Mesendoderm (in vitro differentiated cells): ENCODE results near the gene NCKAP1.

ENCODE experiments used
- DNase-seq: peaks from one replicate; pipeline ENCODE4 v3.0.0; 2013
- H2AK5ac ChIP-seq: 2 replicates; pipeline ENCODE4 v1.6.1; 2013; ENCODE audit warnings: low read length, inconsistent platforms
- H2BK120ac ChIP-seq: 2 replicates; pipeline ENCODE4 v1.6.1; 2013; ENCODE audit warnings: low read depth, mild to moderate bottlenecking, low read length, moderate library complexity, mixed read lengths
- H2BK15ac ChIP-seq: replicated peaks from 2 replicates; pipeline ENCODE4 v1.6.1; 2013; ENCODE audit warnings: low read depth, mild to moderate bottlenecking, moderate library complexity
- H2BK5ac ChIP-seq: 2 replicates; pipeline ENCODE4 v1.6.1; 2013; ENCODE audit warnings: low read length, inconsistent platforms
- H3K18ac ChIP-seq: 2 replicates; pipeline ENCODE4 v1.6.1; 2013; ENCODE audit warnings: mild to moderate bottlenecking, low read length, mixed read lengths
- H3K23ac ChIP-seq: one replicate; pipeline ENCODE4 v1.6.1; 2013; ENCODE audit warnings: low read length
- H3K27ac ChIP-seq: 2 replicates; pipeline ENCODE4 v1.5.1; 2013; ENCODE audit warnings: low read depth, mild to moderate bottlenecking, inconsistent platforms, low read length, moderate library complexity
- H3K27me3 ChIP-seq: 2 replicates; pipeline ENCODE4 v1.6.1; 2013; ENCODE audit warnings: low read length, control low read depth, mild to moderate bottlenecking, inconsistent platforms; ENCODE audit not compliant: insufficient read depth, poor library complexity
- H3K36me3 ChIP-seq: 2 replicates; pipeline ENCODE4 v1.6.1; 2013; ENCODE audit warnings: low read length, inconsistent platforms; ENCODE audit not compliant: control insufficient read depth, insufficient read depth
- H3K4ac ChIP-seq: one replicate; pipeline ENCODE4 v1.6.1; 2013; ENCODE audit warnings: low read depth, mild to moderate bottlenecking, low read length, moderate library complexity
- H3K4me1 ChIP-seq: 2 replicates; pipeline ENCODE4 v1.6.1; 2013; ENCODE audit warnings: low read depth, low read length, inconsistent platforms; ENCODE audit not compliant: control insufficient read depth
- H3K4me2 ChIP-seq: 2 replicates; pipeline ENCODE4 v1.6.1; 2013; ENCODE audit warnings: low read length
- H3K4me3 ChIP-seq: 2 replicates; pipeline ENCODE4 v1.5.1; 2013; ENCODE audit warnings: mild to moderate bottlenecking, low read length
- H3K56ac ChIP-seq: one replicate; pipeline ENCODE4 v1.6.1; 2013; ENCODE audit warnings: low read length
- H3K79me1 ChIP-seq: 2 replicates; pipeline ENCODE4 v1.6.1; 2013; ENCODE audit warnings: low read length, inconsistent platforms
- H3K79me2 ChIP-seq: 2 replicates; pipeline ENCODE4 v1.6.1; 2013; ENCODE audit warnings: mild to moderate bottlenecking, low read length; ENCODE audit not compliant: control insufficient read depth, insufficient read depth
- H3K9ac ChIP-seq: 2 replicates; pipeline ENCODE4 v1.6.1; 2013; ENCODE audit warnings: low read length, inconsistent platforms
- H4K5ac ChIP-seq: one replicate; pipeline ENCODE4 v1.6.1; 2013; ENCODE audit warnings: low read length
- H4K8ac ChIP-seq: one replicate; pipeline ENCODE4 v1.6.1; 2013; ENCODE audit warnings: low read depth, mild to moderate bottlenecking, control low read depth, low read length, moderate library complexity
- WGBS: extraction: QIAGEN DNeasy Blood & Tissue Kit; methylation state at CpG from one replicate; pipeline ENCODE4 v1.1.7; 2013; ENCODE audit warnings: low lambda C conversion rate, missing lambda C conversion rate; ENCODE audit not compliant: insufficient coverage; ENCODE audit errors: extremely low coverage; 5-methylcytosine and 5-hydroxymethylcytosine counted together

NCKAP1 gene

DNA sequence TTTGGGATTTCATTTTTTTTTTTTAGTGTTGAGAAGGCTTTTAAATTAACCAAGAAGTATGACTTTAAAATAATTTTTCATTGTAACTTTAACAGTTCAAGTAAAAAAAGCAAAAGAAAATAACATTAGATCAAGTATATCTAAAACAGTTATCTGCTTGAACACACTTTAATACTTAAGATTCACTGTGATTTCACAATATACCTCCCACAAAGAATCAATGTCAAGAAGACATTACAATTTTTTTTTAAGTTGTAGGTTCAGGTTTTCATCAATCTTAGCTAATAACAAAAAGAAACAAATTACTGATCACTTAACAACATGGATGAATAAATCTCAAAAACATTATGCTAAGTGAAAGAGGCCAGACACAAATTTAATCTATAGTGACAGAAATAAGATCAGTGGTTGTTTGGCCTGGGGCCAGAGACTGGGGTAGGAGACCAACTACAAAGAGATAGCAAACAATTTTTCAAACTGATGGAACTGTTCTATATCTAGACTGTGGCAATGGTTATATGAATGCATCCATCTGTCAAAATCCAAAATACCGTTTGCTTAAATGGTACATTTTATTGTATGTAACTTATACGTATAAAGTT, 97.0 kb downstream of the NCKAP1 start:
- Histone ChIP-seq H3K27me3 (no peaks in the 10 kb centered on the region), H2BK15ac (no peak overlapping the region), H3K9ac (no peak overlapping the region), H2AK5ac (no peak overlapping the region), H3K18ac (no peak overlapping the region), H4K8ac (no peak overlapping the region), H3K79me2 (no peaks in the 10 kb centered on the region), H4K5ac (no peak overlapping the region), H3K4me2 (no peak overlapping the region), H2BK120ac (no peak overlapping the region), H3K36me3 (no peaks in the 10 kb centered on the region), H3K27ac (no peak overlapping the region), H3K4ac (no peak overlapping the region), H3K4me1 (no peaks in the 10 kb centered on the region), H3K23ac (no peak overlapping the region), H2BK5ac (no peak overlapping the region), H3K56ac (no peak overlapping the region), H3K79me1 (no peaks in the 10 kb centered on the region), H3K4me3 (no peak overlapping the region)
- DNase-seq: no peak
- WGBS: no CpG with 5 or more reads among the region's 2 CpGs

DNA sequence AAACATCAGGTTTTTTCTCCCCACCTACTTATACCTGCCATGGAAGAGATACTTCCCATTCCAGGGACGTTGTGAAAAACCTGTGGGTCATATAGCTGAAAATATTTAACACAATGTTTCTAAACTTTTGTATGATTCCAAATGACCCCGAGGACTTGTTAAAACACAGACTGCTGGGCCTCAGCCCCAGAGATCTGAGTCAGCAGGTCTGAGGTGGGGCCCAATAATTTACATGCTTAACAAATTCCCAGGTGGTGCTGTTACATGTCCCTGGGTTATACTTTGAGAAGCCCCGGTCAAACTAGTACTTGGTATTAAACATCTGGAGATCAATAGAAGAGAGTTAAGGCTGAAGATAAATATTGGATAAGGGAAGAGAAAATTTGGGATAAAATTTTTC, 100.4 kb downstream of the NCKAP1 start:
- Histone ChIP-seq H2AK5ac (no peak overlapping the region), H3K9ac (no peak overlapping the region), H4K8ac (no peak overlapping the region), H3K56ac (no peak overlapping the region), H3K79me2 (no peaks in the 10 kb centered on the region), H3K4me3 (no peak overlapping the region), H3K4me1 (no peaks in the 10 kb centered on the region), H2BK15ac (no peak overlapping the region), H3K4ac (no peak overlapping the region), H3K4me2 (no peak overlapping the region), H3K27me3 (no peaks in the 10 kb centered on the region), H2BK5ac (no peak overlapping the region), H3K18ac (no peak overlapping the region), H3K27ac (no peak overlapping the region), H4K5ac (no peak overlapping the region), H3K36me3 (no peaks in the 10 kb centered on the region), H2BK120ac (no peak overlapping the region), H3K79me1 (no peaks in the 10 kb centered on the region), H3K23ac (no peak overlapping the region)
- WGBS: no CpG with 5 or more reads among the region's 3 CpGs
- no peak for DNase-seq

DNA sequence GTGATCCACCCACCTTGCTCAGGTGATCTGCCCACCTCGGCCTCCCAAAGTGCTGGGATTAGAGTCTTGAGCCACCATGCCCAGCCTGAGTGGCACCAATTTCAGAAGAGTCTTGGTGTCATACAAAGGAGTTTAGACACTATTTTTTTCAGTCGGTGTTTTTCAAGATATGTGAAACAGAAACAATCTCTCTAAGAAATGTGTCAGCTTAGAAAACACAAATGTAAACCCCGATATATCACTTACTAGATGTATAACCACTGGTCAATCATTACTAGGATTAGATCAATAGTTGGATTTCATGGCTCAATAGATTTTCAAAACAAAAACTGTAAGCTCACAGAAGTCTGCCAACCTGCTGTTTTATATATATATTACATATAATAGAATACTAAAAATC, 104.6 kb downstream of the NCKAP1 start:
- Histone ChIP-seq H3K27me3 (no peaks in the 10 kb centered on the region), H2AK5ac (no peak overlapping the region), H3K4ac (no peak overlapping the region), H2BK120ac (no peak overlapping the region), H3K4me2 (no peak overlapping the region), H3K4me1 (peaks cover 2% of the 10 kb centered on the region), H3K56ac (no peak overlapping the region), H3K18ac (no peak overlapping the region), H4K8ac (no peak overlapping the region), H3K27ac (no peak overlapping the region), H3K4me3 (no peak overlapping the region), H3K23ac (no peak overlapping the region), H2BK15ac (no peak overlapping the region), H3K79me2 (no peaks in the 10 kb centered on the region), H3K9ac (no peak overlapping the region), H4K5ac (no peak overlapping the region), H3K36me3 (no peaks in the 10 kb centered on the region), H2BK5ac (no peak overlapping the region), H3K79me1 (no peaks in the 10 kb centered on the region)
- WGBS: no CpG with 5 or more reads among the region's 3 CpGs
- DNase-seq: no peak

DNA sequence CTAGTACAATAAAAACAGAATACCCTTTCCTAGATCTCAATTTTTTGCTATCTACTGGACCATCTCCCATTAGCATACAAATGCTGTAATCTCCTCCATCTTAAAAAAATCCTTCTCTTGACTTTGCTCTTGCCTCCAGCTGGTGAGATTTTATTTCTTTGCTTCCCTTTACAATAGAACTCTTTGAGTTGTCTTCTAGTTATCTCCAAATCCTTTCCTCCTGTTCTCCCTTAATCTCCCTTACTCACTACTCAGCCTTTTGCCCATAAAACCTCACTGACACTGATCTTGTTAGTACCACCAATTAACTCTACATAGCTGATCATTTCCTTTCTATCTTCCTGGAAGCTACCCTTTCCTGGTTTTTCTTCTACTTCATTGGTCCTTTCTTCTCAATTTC, 108.3 kb downstream of the NCKAP1 start:
- H2BK5ac ChIP-seq: no peak overlapping the region
- no peak overlapping the region for H4K8ac ChIP-seq
- H3K79me1 ChIP-seq: no peaks in the 10 kb centered on the region
- H4K5ac ChIP-seq: no peak overlapping the region
- no peak overlapping the region for H2AK5ac ChIP-seq
- no peak overlapping the region for H3K4me3 ChIP-seq
- H3K18ac ChIP-seq: no peak overlapping the region
- no peak overlapping the region for H3K4ac ChIP-seq
- H3K36me3 ChIP-seq: no peaks in the 10 kb centered on the region
- H3K27me3 ChIP-seq: no peaks in the 10 kb centered on the region
- peak overlapping the region; percentile 79 for H3K27ac ChIP-seq
- no peak overlapping the region for H3K56ac ChIP-seq
- peak; percentile 87 for DNase-seq
- no peak overlapping the region for H2BK120ac ChIP-seq
- H2BK15ac ChIP-seq: no peak overlapping the region
- H3K9ac ChIP-seq: no peak overlapping the region
- peaks cover 2% of the 10 kb centered on the region for H3K4me1 ChIP-seq
- H3K4me2 ChIP-seq: no peak overlapping the region
- no peak overlapping the region for H3K23ac ChIP-seq
- H3K79me2 ChIP-seq: no peaks in the 10 kb centered on the region

DNA sequence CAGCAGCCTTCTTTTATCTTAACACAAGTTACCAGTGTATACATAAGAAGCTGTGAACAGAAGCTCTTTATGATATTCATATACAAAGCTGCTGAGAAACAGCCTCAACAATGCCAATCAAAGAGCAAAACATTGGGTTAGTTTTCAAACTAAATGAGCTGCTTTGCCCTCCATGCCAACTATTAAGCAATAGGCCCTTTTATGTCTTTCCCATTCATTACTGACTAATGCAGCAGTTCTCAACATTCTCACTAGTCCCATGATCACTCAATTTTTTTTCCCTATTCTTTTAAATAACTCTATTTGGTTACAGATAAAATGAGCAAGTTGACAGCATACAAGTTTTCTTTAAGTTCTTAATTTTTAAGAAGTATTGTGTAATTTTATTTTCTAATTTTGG, 114.0 kb downstream of the NCKAP1 start:
- Histone ChIP-seq H3K4ac (no peak overlapping the region), H3K18ac (no peak overlapping the region), H3K79me1 (no peaks in the 10 kb centered on the region), H2AK5ac (no peak overlapping the region), H4K5ac (no peak overlapping the region), H3K4me2 (no peak overlapping the region), H3K27me3 (no peaks in the 10 kb centered on the region), H3K27ac (no peak overlapping the region), H3K56ac (no peak overlapping the region), H3K79me2 (no peaks in the 10 kb centered on the region), H2BK5ac (no peak overlapping the region), H3K36me3 (no peaks in the 10 kb centered on the region), H2BK120ac (no peak overlapping the region), H2BK15ac (no peak overlapping the region), H3K4me1 (no peaks in the 10 kb centered on the region), H4K8ac (no peak overlapping the region), H3K4me3 (no peak overlapping the region), H3K9ac (no peak overlapping the region), H3K23ac (no peak overlapping the region)
- no peak for DNase-seq

DNA sequence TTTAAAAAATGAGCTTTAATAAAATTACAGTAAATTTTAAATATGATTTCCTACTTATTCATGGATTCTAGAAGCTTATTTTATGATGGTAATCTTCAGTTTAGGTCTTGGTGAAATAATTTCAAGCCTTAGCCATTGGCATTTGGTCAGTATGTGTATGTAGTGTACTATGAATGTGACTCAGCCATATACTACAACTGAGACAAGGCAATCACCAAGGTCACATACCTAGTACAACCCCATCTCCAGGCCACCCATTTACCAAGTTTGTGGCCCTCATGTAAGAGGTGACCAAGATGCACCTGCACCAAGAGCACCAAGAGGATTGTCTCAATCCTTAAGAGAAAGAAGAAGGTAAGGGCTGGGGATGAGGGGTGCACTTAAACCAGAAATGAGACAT, 117.0 kb downstream of the NCKAP1 start:
- no peaks in the 10 kb centered on the region for H3K27me3 ChIP-seq
- no peak overlapping the region for H3K23ac ChIP-seq
- no peak overlapping the region for H4K8ac ChIP-seq
- no peak overlapping the region for H3K56ac ChIP-seq
- no peak overlapping the region for H4K5ac ChIP-seq
- H2AK5ac ChIP-seq: no peak overlapping the region
- no peaks in the 10 kb centered on the region for H3K36me3 ChIP-seq
- no peak overlapping the region for H2BK120ac ChIP-seq
- H3K18ac ChIP-seq: no peak overlapping the region
- no peak for DNase-seq
- no peak overlapping the region for H3K4me2 ChIP-seq
- no peaks in the 10 kb centered on the region for H3K79me2 ChIP-seq
- H3K4me1 ChIP-seq: peaks cover under 1% of the 10 kb centered on the region
- H2BK15ac ChIP-seq: no peak overlapping the region
- H3K9ac ChIP-seq: no peak overlapping the region
- H3K4ac ChIP-seq: no peak overlapping the region
- no peak overlapping the region for H3K27ac ChIP-seq
- no peak overlapping the region for H2BK5ac ChIP-seq
- H3K4me3 ChIP-seq: no peak overlapping the region
- no peaks in the 10 kb centered on the region for H3K79me1 ChIP-seq
